Keratinocyte (primary cell): ENCODE data around the gene ILK.

ENCODE experiments used
- CTCF ChIP-seq, 3 experiments: IDR thresholded peaks in 1 of 3; conservative IDR thresholded peaks in 1 of 3; optimal IDR thresholded peaks in 1 of 3; 2 replicates in 2 of 3; 3 replicates in 1 of 3; pipeline versions ENCODE3 to v1.5.1; 2011; ENCODE audit warnings: low read length in 3 of 3, mild to moderate bottlenecking in 3 of 3, moderate library complexity in 2 of 3, control low read depth in 1 of 3, inconsistent platforms in 1 of 3; ENCODE audit not compliant: insufficient read depth in 2 of 3; ENCODE audit errors: extremely low read depth in 1 of 3
- EZH2 ChIP-seq: IDR thresholded peaks from one replicate; pipeline ENCODE4 v1.6.1; 2012; ENCODE audit warnings: inconsistent platforms, mild to moderate bottlenecking, low read length, moderate library complexity

- TF ChIP-seq CTCF (optimal IDR thresholded peaks at IDR 0.05 in 1 of 3, IDR thresholded peaks at IDR 0.05 in 1 of 3, conservative IDR thresholded peaks at IDR 0.05 in 1 of 3; ENCODE audit: extremely low read depth in 1 of 3, insufficient read depth in 2 of 3, low read length in 3 of 3): no peak
- no peak for TF ChIP-seq EZH2
Measured at GRCh38 chr11:6646918-6647679, 43.5 kb downstream of the ILK start.
